Stimulated activated CD8-positive, alpha-beta memory T cell treated with anti-CD3 and anti-CD28 coated beads, Interleukin-15, amount 100 ng/mL, for 1 hour (primary cell): ENCODE results near the gene ALPL.
"Not testable (repeated sequence)": the region's sequence is repeated elsewhere in the genome, so short reads cannot be mapped to it uniquely, and the experiment has no call there.

Experiments used
- DNase-seq: peaks from one replicate; pipeline ENCODE4 v3.0.0-alpha.2; 2020; ENCODE audit warnings: low read depth

Gene ALPL

GRCh38 chr1:21507511-21508270, 1.5 kb upstream of the ALPL start:
- DNase-seq = no peak

GRCh38 chr1:21508580-21509350, 458 bp upstream of the ALPL start:
- peak; percentile 12 for DNase-seq

GRCh38 chr1:21510113-21510493, 880 bp downstream of the ALPL start:
- no peak for DNase-seq

GRCh38 chr1:21510885-21511578, 1.8 kb downstream of the ALPL start:
- DNase-seq = no peak

- no peak for DNase-seq
Observed at GRCh38 chr1:21511579-21512522, 2.6 kb downstream of the ALPL start.

GRCh38 chr1:21514245-21514644, 5.0 kb downstream of the ALPL start:
- DNase-seq = no peak

GRCh38 chr1:21517161-21517589, 8.0 kb downstream of the ALPL start:
- DNase-seq = no peak

GRCh38 chr1:21517660-21518480, 8.6 kb downstream of the ALPL start:
- no peak for DNase-seq

- DNase-seq = no peak
Observed at GRCh38 chr1:21518774-21519455, 9.7 kb downstream of the ALPL start.

- not testable (repeated sequence) for DNase-seq
Observed at GRCh38 chr1:21519486-21520070, 10.4 kb downstream of the ALPL start.

- DNase-seq = no peak
Observed at GRCh38 chr1:21520899-21521716, 11.9 kb downstream of the ALPL start.

GRCh38 chr1:21521717-21522060, 12.5 kb downstream of the ALPL start:
- DNase-seq = no peak

GRCh38 chr1:21522525-21523038, 13.4 kb downstream of the ALPL start:
- no peak for DNase-seq

GRCh38 chr1:21523297-21523813, 14.1 kb downstream of the ALPL start:
- DNase-seq = no peak

GRCh38 chr1:21524220-21524619, 15.0 kb downstream of the ALPL start:
- DNase-seq = no peak

GRCh38 chr1:21524686-21525339, 15.6 kb downstream of the ALPL start:
- no peak for DNase-seq

- DNase-seq = no peak
Observed at GRCh38 chr1:21525340-21525717, 16.1 kb downstream of the ALPL start.

- no peak for DNase-seq
Observed at GRCh38 chr1:21526441-21526840, 17.2 kb downstream of the ALPL start.
